ENCODE results near the gene RHNO1. TPM values are rescaled to one million over a fixed set of nuclear protein-coding genes. Genes with fewer than 3 reads are reported as not detected.
"Not testable (repeated sequence)": the region's sequence is repeated elsewhere in the genome, so short reads cannot be mapped to it uniquely, and the experiment has no call there.

RHNO1 gene
- total RNA-seq, 4 donors from 2014 or later = 1.2 to 26.3 (median 12.4) TPM

GRCh38 chr12:2857576-2857975 is 19.4 kb upstream of the RHNO1 start:
- no peaks in the 10 kb centered on the region for H3K9me3 ChIP-seq
- no peaks in the 10 kb centered on the region for H3K27me3 ChIP-seq
- DNase-seq = no peak
- H3K4me3 ChIP-seq = no peak overlapping the region
- no peak for TF ChIP-seq POLR2A (IDR thresholded peaks at IDR 0.05)
- no peak for TF ChIP-seq CTCF (IDR thresholded peaks at IDR 0.05)
- no peaks in the 10 kb centered on the region for H3K36me3 ChIP-seq
- intact Hi-C loops (cut with DNase I; ENCODE audit: low total_unique reads) = loop anchor here (5.0 kb wide), 1 partner anchor 175 kb away; no protein-coding TSS in a partner anchor
- no peaks in the 10 kb centered on the region for H3K4me1 ChIP-seq
- no peak overlapping the region for H3K27ac ChIP-seq

- no peaks in the 10 kb centered on the region for H3K27me3 ChIP-seq
- H3K4me1 ChIP-seq = no peaks in the 10 kb centered on the region
- TF ChIP-seq CTCF (IDR thresholded peaks at IDR 0.05) = no peak
- TF ChIP-seq POLR2A (IDR thresholded peaks at IDR 0.05) = no peak
- peak overlapping the region in 1 of 2 donors; percentile 10 for H3K27ac ChIP-seq
- H3K9me3 ChIP-seq = no peaks in the 10 kb centered on the region
- no peak overlapping the region for H3K4me3 ChIP-seq
- no peaks in the 10 kb centered on the region for H3K36me3 ChIP-seq
- intact Hi-C loops (cut with DNase I; ENCODE audit: low total_unique reads) = loop anchor here (5.0 kb wide), 1 partner anchor 174 kb away; no protein-coding TSS in a partner anchor
- no peak for DNase-seq
Measured at GRCh38 chr12:2858334-2858733, 18.7 kb upstream of the RHNO1 start.

GRCh38 chr12:2858944-2859421 is 18.0 kb upstream of the RHNO1 start:
- intact Hi-C loops (cut with DNase I; ENCODE audit: low total_unique reads) = loop anchor here (5.0 kb wide), 1 partner anchor 173 kb away; no protein-coding TSS in a partner anchor

GRCh38 chr12:2860170-2860569 is 16.9 kb upstream of the RHNO1 start:
- no peaks in the 10 kb centered on the region for H3K9me3 ChIP-seq
- no peaks in the 10 kb centered on the region for H3K36me3 ChIP-seq
- TF ChIP-seq CTCF (IDR thresholded peaks at IDR 0.05) (no peak), POLR2A (IDR thresholded peaks at IDR 0.05) (no peak)
- no peak for DNase-seq
- no peaks in the 10 kb centered on the region for H3K4me1 ChIP-seq
- H3K27ac ChIP-seq = no peak overlapping the region
- intact Hi-C loops (cut with DNase I; ENCODE audit: low total_unique reads) = no loop called here
- no peak overlapping the region for H3K4me3 ChIP-seq
- H3K27me3 ChIP-seq = no peaks in the 10 kb centered on the region

More at GRCh38 chr12:2858944-2859421, 18.0 kb upstream of the RHNO1 start:
- TF ChIP-seq CTCF (IDR thresholded peaks at IDR 0.05) = no peak
- no peak overlapping the region for H3K4me3 ChIP-seq
- peak in 1 of 2 donors; percentile 31 for DNase-seq
- H3K27ac ChIP-seq = peak overlapping the region; percentile 32 to 46
- H3K36me3 ChIP-seq = no peaks in the 10 kb centered on the region
- no peaks in the 10 kb centered on the region for H3K9me3 ChIP-seq
- H3K27me3 ChIP-seq = no peaks in the 10 kb centered on the region
- H3K4me1 ChIP-seq = no peaks in the 10 kb centered on the region

GRCh38 chr12:2862876-2863275 is 14.1 kb upstream of the RHNO1 start:
- H3K27me3 ChIP-seq = no peaks in the 10 kb centered on the region
- H3K9me3 ChIP-seq = no peaks in the 10 kb centered on the region
- intact Hi-C loops (cut with DNase I; ENCODE audit: low total_unique reads) = no loop called here
- H3K36me3 ChIP-seq = no peaks in the 10 kb centered on the region
- H3K4me3 ChIP-seq = no peak overlapping the region
- H3K27ac ChIP-seq = no peak overlapping the region
- DNase-seq = no peak
- TF ChIP-seq CTCF (IDR thresholded peaks at IDR 0.05) = no peak
- no peak for TF ChIP-seq POLR2A (IDR thresholded peaks at IDR 0.05)
- H3K4me1 ChIP-seq = no peaks in the 10 kb centered on the region

- DNase-seq; intact Hi-C loops (cut with DNase I; ENCODE audit: low total_unique reads); H3K4me3 ChIP-seq; H3K36me3 ChIP-seq; H3K9me3 ChIP-seq; H3K27ac ChIP-seq; H3K4me1 ChIP-seq; H3K27me3 ChIP-seq: not testable (repeated sequence)
Measured at GRCh38 chr12:2863402-2863801, 13.6 kb upstream of the RHNO1 start.
